AG04450 (cell line): ENCODE measurements around the gene RNF151. TPM values are rescaled to one million over a fixed set of nuclear protein-coding genes. Genes with fewer than 3 reads are reported as not detected.

ENCODE experiments used
- CTCF ChIA-PET: fragments of 300-600, 350-600 bp; formaldehyde crosslinking; extraction: SDS; loops from one replicate; lab custom pipeline; 2022; ENCODE audit warnings: antibody characterized with exemption, inconsistent platforms; lab: Charles Lee
- POLR2A ChIA-PET: fragments of 350-600 bp; formaldehyde crosslinking; extraction: SDS; loops from one replicate; lab custom pipeline; 2021; ENCODE audit warnings: antibody characterized with exemption, inconsistent platforms; lab: Yijun Ruan, JAX
- DNase-seq: peaks from one replicate; pipeline ENCODE4 v3.0.0-alpha.2; 2011; ENCODE audit warnings: low read depth, low spot score
- H3K27ac ChIP-seq: one replicate; pipeline ENCODE4 v1.5.1; 2012; ENCODE audit warnings: low read depth, low read length, control low read depth
- H3K27me3 ChIP-seq: one replicate; pipeline ENCODE4 v1.6.0; 2012; ENCODE audit warnings: low read length; ENCODE audit not compliant: control insufficient read depth, insufficient read depth
- H3K4me3 ChIP-seq: 2 replicates; pipeline ENCODE4 v1.5.1; 2011; ENCODE audit warnings: mild to moderate bottlenecking, low read depth, low read length, control low read depth
- H3K9me3 ChIP-seq: 2 replicates; pipeline ENCODE4 v1.5.1; 2012; ENCODE audit warnings: low read length; ENCODE audit not compliant: control insufficient read depth, insufficient read depth
- CTCF ChIP-seq: IDR thresholded peaks from 2 replicates; pipeline ENCODE4 v1.5.1; 2011; ENCODE audit warnings: low read depth, low read length, control low read depth, inconsistent platforms
- polyA plus RNA-seq: library from polyadenylated mRNA; depleted of rRNA; stranded (reverse); fragments of >200 nt; gene quantifications from 2 replicates; pipeline ENCODE4 v1.2.3, GENCODE V29; 2011

RNF151 gene
- polyA plus RNA-seq, 1 experiment: not detected

GRCh38 chr16:1946495-1947368, 19.9 kb upstream of the RNF151 start:
- Histone ChIP-seq H3K4me3 (no peak overlapping the region), H3K27me3 (no peaks in the 10 kb centered on the region), H3K27ac (no peak overlapping the region), H3K9me3 (no peaks in the 10 kb centered on the region; the same call in 1 of the 2 replicates)
- ChIA-PET CTCF (no interaction called here), POLR2A (interaction anchor here (1.6 kb wide), 1 partner anchor 18 kb away, joined by 5 read pairs; the partner anchor contains the start of gene RPS2)
- DNase-seq: no peak
- TF ChIP-seq CTCF: no peak

GRCh38 chr16:1947369-1947670, 19.3 kb upstream of the RNF151 start:
- H3K27ac ChIP-seq: no peak overlapping the region
- H3K9me3 ChIP-seq: no peaks in the 10 kb centered on the region; the same call in 1 of the 2 replicates
- DNase-seq: no peak
- ChIA-PET CTCF (no interaction called here), POLR2A (interaction anchor here (0.6 to 1.1 kb wide), 2 partner anchors 18 to 120 kb away, joined by 3 to 5 read pairs; partner anchors contain the start of gene RPS2)
- no peaks in the 10 kb centered on the region for H3K27me3 ChIP-seq
- no peak for TF ChIP-seq CTCF
- H3K4me3 ChIP-seq: no peak overlapping the region

GRCh38 chr16:1949507-1949906, 17.1 kb upstream of the RNF151 start:
- CTCF ChIA-PET: no interaction called here
- no peaks in the 10 kb centered on the region for H3K27me3 ChIP-seq
- DNase-seq: no peak
- no peak overlapping the region for H3K27ac ChIP-seq
- no peak for TF ChIP-seq CTCF
- H3K9me3 ChIP-seq: no peaks in the 10 kb centered on the region; the same call in 1 of the 2 replicates
- POLR2A ChIA-PET: interaction anchor here (0.6 kb wide), 1 partner anchor 11 kb away, joined by 9 read pairs; no protein-coding TSS in a partner anchor
- no peak overlapping the region for H3K4me3 ChIP-seq

GRCh38 chr16:1950047-1950446, 16.6 kb upstream of the RNF151 start:
- ChIA-PET CTCF (no interaction called here), POLR2A (interaction anchor here (2.1 kb wide), 1 partner anchor 15 kb away, joined by 7 read pairs; the partner anchor contains the start of gene RPS2)
- DNase-seq: no peak
- Histone ChIP-seq H3K27me3 (no peaks in the 10 kb centered on the region), H3K27ac (no peak overlapping the region), H3K4me3 (no peak overlapping the region), H3K9me3 (no peaks in the 10 kb centered on the region; the same call in 1 of the 2 replicates)
- no peak for TF ChIP-seq CTCF

- TF ChIP-seq CTCF: no peak
- DNase-seq: no peak
- Histone ChIP-seq H3K4me3 (no peak overlapping the region), H3K27ac (no peak overlapping the region), H3K27me3 (no peaks in the 10 kb centered on the region), H3K9me3 (no peaks in the 10 kb centered on the region; the same call in 1 of the 2 replicates)
- ChIA-PET CTCF (no interaction called here), POLR2A (interaction anchor here (2.1 kb wide), 1 partner anchor 14 kb away, joined by 7 read pairs; the partner anchor contains the start of gene RPS2)
These were observed 16.1 kb upstream of the RNF151 start for GRCh38 chr16:1950559-1950958.
